ENCODE data around the gene LYZL1. TPM values are rescaled to one million over a fixed set of nuclear protein-coding genes. Genes with fewer than 3 reads are reported as not detected.
A peak's percentile ranks its signal among the peaks of the same experiment; 100 is the strongest.

The LYZL1 gene
- total RNA-seq, 6 experiments from 2014 or later = not detected

GRCh38 chr10:29321656-29322055 lies 32.8 kb downstream of the LYZL1 start:
- DNase-seq = no peak
- H3K4me1 ChIP-seq = peaks cover 0 to 86% (median 41%) of the 10 kb centered on the region in 4 donors
- peak overlapping the region in 1 of 3 donors; percentile 92 for H3K27ac ChIP-seq
- H3K27me3 ChIP-seq = no peaks in the 10 kb centered on the region
- WGBS (ENCODE audit: insufficient coverage, low coverage, low lambda C conversion rate, missing lambda C conversion rate) = 36% methylated on average over 8 of the region's 8 CpGs
- H3K36me3 ChIP-seq = no peaks in the 10 kb centered on the region
- TF ChIP-seq, protein P1, sequence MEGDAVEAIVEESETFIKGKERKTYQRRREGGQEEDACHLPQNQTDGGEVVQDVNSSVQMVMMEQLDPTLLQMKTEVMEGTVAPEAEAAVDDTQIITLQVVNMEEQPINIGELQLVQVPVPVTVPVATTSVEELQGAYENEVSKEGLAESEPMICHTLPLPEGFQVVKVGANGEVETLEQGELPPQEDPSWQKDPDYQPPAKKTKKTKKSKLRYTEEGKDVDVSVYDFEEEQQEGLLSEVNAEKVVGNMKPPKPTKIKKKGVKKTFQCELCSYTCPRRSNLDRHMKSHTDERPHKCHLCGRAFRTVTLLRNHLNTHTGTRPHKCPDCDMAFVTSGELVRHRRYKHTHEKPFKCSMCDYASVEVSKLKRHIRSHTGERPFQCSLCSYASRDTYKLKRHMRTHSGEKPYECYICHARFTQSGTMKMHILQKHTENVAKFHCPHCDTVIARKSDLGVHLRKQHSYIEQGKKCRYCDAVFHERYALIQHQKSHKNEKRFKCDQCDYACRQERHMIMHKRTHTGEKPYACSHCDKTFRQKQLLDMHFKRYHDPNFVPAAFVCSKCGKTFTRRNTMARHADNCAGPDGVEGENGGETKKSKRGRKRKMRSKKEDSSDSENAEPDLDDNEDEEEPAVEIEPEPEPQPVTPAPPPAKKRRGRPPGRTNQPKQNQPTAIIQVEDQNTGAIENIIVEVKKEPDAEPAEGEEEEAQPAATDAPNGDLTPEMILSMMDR (IDR thresholded peaks at IDR 0.05) = no peak
- no peak for TF ChIP-seq POLR2A (IDR thresholded peaks at IDR 0.05)
- intact Hi-C loops (cut with DNase I) = no loop called here
- no peak overlapping the region for H3K4me3 ChIP-seq
- H3K9me3 ChIP-seq = no peaks in the 10 kb centered on the region
- ATAC-seq = no peak

DNA sequence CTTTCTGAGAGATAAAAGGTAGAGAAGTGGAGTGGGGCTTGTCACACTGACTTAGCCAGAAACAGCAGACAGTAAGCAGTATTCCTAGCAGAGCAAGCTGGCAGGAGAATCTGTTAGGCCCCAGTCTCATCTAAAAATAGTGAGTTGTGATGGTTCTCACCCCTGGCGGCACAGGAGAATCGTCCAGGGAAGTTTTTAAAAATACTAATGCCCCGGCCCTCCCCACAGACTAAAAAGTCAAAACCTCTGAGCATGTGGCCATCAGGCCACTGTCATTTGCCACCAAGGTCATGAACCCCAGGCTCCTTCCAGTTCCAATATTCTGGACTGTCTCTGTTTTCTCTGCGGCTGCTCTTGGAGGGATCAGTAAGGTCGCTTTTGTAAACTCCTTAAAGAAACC lies 34.0 kb downstream of the LYZL1 start:
- ATAC-seq (peak; percentile 12 to 37 (median 28)), DNase-seq (peak in 1 of 3 donors; percentile 71)
- Histone ChIP-seq H3K4me3 (no peak overlapping the region), H3K36me3 (no peaks in the 10 kb centered on the region), H3K27me3 (no peaks in the 10 kb centered on the region), H3K27ac (peak overlapping the region; percentile 50 to 88 (median 72)), H3K4me1 (peaks cover 0 to 86% (median 41%) of the 10 kb centered on the region in 4 donors), H3K9me3 (no peaks in the 10 kb centered on the region)
- intact Hi-C loops (cut with DNase I) = no loop called here
- TF ChIP-seq POLR2A (IDR thresholded peaks at IDR 0.05) = no peak
- TF ChIP-seq, protein P1 (IDR thresholded peaks at IDR 0.05) = no peak
- 61% methylated on average over 3 of the region's 5 CpGs for WGBS (ENCODE audit: insufficient coverage, low coverage, low lambda C conversion rate, missing lambda C conversion rate)

GRCh38 chr10:29323367-29323766 lies 34.5 kb downstream of the LYZL1 start:
- Histone ChIP-seq H3K27ac (peak overlapping the region; percentile 50 to 88 (median 72)), H3K9me3 (no peaks in the 10 kb centered on the region), H3K4me3 (no peak overlapping the region), H3K27me3 (no peaks in the 10 kb centered on the region), H3K4me1 (peaks cover 0 to 89% (median 42%) of the 10 kb centered on the region in 4 donors), H3K36me3 (no peaks in the 10 kb centered on the region)
- 21% methylated on average over 5 of the region's 5 CpGs for WGBS (ENCODE audit: insufficient coverage, low coverage, low lambda C conversion rate, missing lambda C conversion rate)
- intact Hi-C loops (cut with DNase I) = no loop called here
- no peak for TF ChIP-seq POLR2A (IDR thresholded peaks at IDR 0.05)
- TF ChIP-seq, protein P1 (IDR thresholded peaks at IDR 0.05) = no peak
- DNase-seq = no peak
- ATAC-seq = no peak

GRCh38 chr10:29324220-29324841 lies 35.5 kb downstream of the LYZL1 start:
- H3K9me3 ChIP-seq = no peaks in the 10 kb centered on the region
- WGBS (ENCODE audit: insufficient coverage, low coverage, low lambda C conversion rate, missing lambda C conversion rate) = 33% methylated on average over 6 of the region's 11 CpGs
- H3K36me3 ChIP-seq = no peaks in the 10 kb centered on the region
- H3K4me1 ChIP-seq = peaks cover 0 to 92% (median 45%) of the 10 kb centered on the region in 4 donors
- ATAC-seq (peak; percentile 67 to 79 (median 74)), DNase-seq (peak; percentile 72 to 88 (median 86))
- intact Hi-C loops (cut with DNase I) = no loop called here
- no peaks in the 10 kb centered on the region for H3K27me3 ChIP-seq
- TF ChIP-seq POLR2A (IDR thresholded peaks at IDR 0.05) = peak; percentile 36
- TF ChIP-seq, protein P1 (IDR thresholded peaks at IDR 0.05) = no peak
- no peak overlapping the region for H3K4me3 ChIP-seq
- peak overlapping the region; percentile 24 to 88 (median 72) for H3K27ac ChIP-seq

Measured in right lobe of liver (tissue), 6 donors.